Measurements from ENCODE around the gene FGF5.
"Not testable (repeated sequence)": the region's sequence is repeated elsewhere in the genome, so short reads cannot be mapped to it uniquely, and the experiment has no call there.

Gene FGF5

DNA sequence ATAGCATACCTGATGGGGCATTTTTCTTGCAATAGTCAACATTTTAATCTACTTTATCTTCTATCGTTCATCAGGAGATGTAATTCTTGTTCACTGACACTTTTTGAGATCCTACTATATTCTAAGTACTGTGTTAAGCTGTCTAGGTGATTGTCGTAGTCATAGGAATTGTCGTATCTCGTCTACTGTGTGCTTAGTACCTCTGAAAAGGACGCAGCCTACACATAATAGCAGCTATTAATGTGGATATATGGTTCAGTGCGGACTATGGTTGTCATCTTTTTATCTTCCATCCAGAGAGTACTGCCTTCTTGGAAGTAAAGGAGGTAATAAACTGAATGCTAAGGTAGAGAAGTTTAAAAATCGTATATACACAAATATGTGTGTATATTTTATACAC lies 47.2 kb downstream of the FGF5 start:
- Histone ChIP-seq H3K4me3 (ENCODE audit: low read depth, low read length) (no peak overlapping the region), H3K4me2 (ENCODE audit: low read length) (no peak overlapping the region), H3K9me3 (ENCODE audit: insufficient read depth, low read depth, low read length) (no peaks in the 10 kb centered on the region), H3K36me3 (ENCODE audit: control insufficient read depth in 1 of 2, insufficient read depth in 2 of 2, low read length in 2 of 2) (no peaks in the 10 kb centered on the region), H3K4me1 (ENCODE audit: control insufficient read depth in 1 of 2, insufficient read depth in 2 of 2, low read length in 2 of 2) (no peaks in the 10 kb centered on the region), H3K4ac (ENCODE audit: low read depth, low read length) (no peak overlapping the region), H3K23ac (ENCODE audit: low read length) (no peak overlapping the region), H3K18ac (ENCODE audit: low read length) (no peak overlapping the region), H3K27me3 (ENCODE audit: insufficient read depth, low read length) (no peaks in the 10 kb centered on the region), H2AFZ (ENCODE audit: insufficient read depth, low read length, poor library complexity) (no peak overlapping the region), H4K8ac (ENCODE audit: low read depth, low read length) (no peak overlapping the region), H4K12ac (ENCODE audit: low read depth, low read length) (no peak overlapping the region), H2BK120ac (ENCODE audit: insufficient read depth, low read length, poor library complexity) (no peak overlapping the region), H2AK5ac (ENCODE audit: low read length) (no peak overlapping the region), H3K79me1 (ENCODE audit: low read length) (no peaks in the 10 kb centered on the region), H4K91ac (ENCODE audit: low read depth, low read length) (no peak overlapping the region), H3K27ac (ENCODE audit: low read depth, low read length) (no peak overlapping the region), H3K9ac (ENCODE audit: low read length) (no peak overlapping the region), H2BK12ac (ENCODE audit: low read length) (no peak overlapping the region), H2BK5ac (ENCODE audit: low read depth, low read length, poor library complexity) (no peak overlapping the region), H3K14ac (ENCODE audit: low read length) (no peak overlapping the region), H3K79me2 (ENCODE audit: control insufficient read depth, insufficient read depth, low read length, poor library complexity) (no peaks in the 10 kb centered on the region)
- no CpG with 5 or more reads among the region's 7 CpGs for WGBS (ENCODE audit: extremely low coverage, insufficient coverage, insufficient read length)
- no peak for DNase-seq

GRCh38 chr4:80315848-80316247 lies 49.4 kb downstream of the FGF5 start:
- not testable (repeated sequence) for H3K18ac ChIP-seq (ENCODE audit: low read length); H2AFZ ChIP-seq (ENCODE audit: insufficient read depth, low read length, poor library complexity); H3K9me3 ChIP-seq (ENCODE audit: insufficient read depth, low read depth, low read length); H3K79me1 ChIP-seq (ENCODE audit: low read length); H4K12ac ChIP-seq (ENCODE audit: low read depth, low read length); H3K36me3 ChIP-seq (ENCODE audit: control insufficient read depth in 1 of 2, insufficient read depth in 2 of 2, low read length in 2 of 2); H3K4ac ChIP-seq (ENCODE audit: low read depth, low read length); H3K4me1 ChIP-seq (ENCODE audit: control insufficient read depth in 1 of 2, insufficient read depth in 2 of 2, low read length in 2 of 2); H2AK5ac ChIP-seq (ENCODE audit: low read length); H3K23ac ChIP-seq (ENCODE audit: low read length); H3K79me2 ChIP-seq (ENCODE audit: control insufficient read depth, insufficient read depth, low read length, poor library complexity); H4K91ac ChIP-seq (ENCODE audit: low read depth, low read length); H3K4me2 ChIP-seq (ENCODE audit: low read length); H2BK5ac ChIP-seq (ENCODE audit: low read depth, low read length, poor library complexity); H2BK12ac ChIP-seq (ENCODE audit: low read length); H3K4me3 ChIP-seq (ENCODE audit: low read depth, low read length); DNase-seq; H3K9ac ChIP-seq (ENCODE audit: low read length); H3K27ac ChIP-seq (ENCODE audit: low read depth, low read length); H2BK120ac ChIP-seq (ENCODE audit: insufficient read depth, low read length, poor library complexity); H4K8ac ChIP-seq (ENCODE audit: low read depth, low read length); H3K27me3 ChIP-seq (ENCODE audit: insufficient read depth, low read length); H3K14ac ChIP-seq (ENCODE audit: low read length)

DNA sequence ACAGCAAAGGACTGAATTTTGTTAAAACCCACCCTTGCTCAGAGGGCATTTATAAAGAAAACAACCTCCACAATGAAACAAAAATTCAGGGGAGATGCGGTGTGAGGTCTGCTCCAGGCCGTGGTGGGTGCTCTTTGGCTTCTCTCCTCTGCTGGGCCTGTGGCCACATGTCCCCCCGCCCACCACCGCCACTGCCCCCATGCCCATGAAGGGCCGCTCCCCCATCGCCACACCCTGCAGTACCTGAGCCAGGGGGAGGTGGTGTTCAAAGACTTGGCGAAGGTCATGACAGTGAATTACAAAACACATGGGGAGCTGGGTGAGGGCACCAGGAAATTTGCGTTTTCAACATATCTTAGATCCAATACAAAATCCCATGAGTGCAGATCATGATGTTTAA lies 54.9 kb downstream of the FGF5 start:
- Histone ChIP-seq H3K23ac (ENCODE audit: low read length) (no peak overlapping the region), H3K18ac (ENCODE audit: low read length) (no peak overlapping the region), H3K4ac (ENCODE audit: low read depth, low read length) (no peak overlapping the region), H4K12ac (ENCODE audit: low read depth, low read length) (no peak overlapping the region), H3K27ac (ENCODE audit: low read depth, low read length) (no peak overlapping the region), H3K79me2 (ENCODE audit: control insufficient read depth, insufficient read depth, low read length, poor library complexity) (no peaks in the 10 kb centered on the region), H3K36me3 (ENCODE audit: control insufficient read depth in 1 of 2, insufficient read depth in 2 of 2, low read length in 2 of 2) (no peaks in the 10 kb centered on the region), H3K79me1 (ENCODE audit: low read length) (no peaks in the 10 kb centered on the region), H4K91ac (ENCODE audit: low read depth, low read length) (no peak overlapping the region), H3K4me3 (ENCODE audit: low read depth, low read length) (no peak overlapping the region), H4K8ac (ENCODE audit: low read depth, low read length) (no peak overlapping the region), H3K9ac (ENCODE audit: low read length) (no peak overlapping the region), H2AFZ (ENCODE audit: insufficient read depth, low read length, poor library complexity) (no peak overlapping the region), H2AK5ac (ENCODE audit: low read length) (no peak overlapping the region), H3K27me3 (ENCODE audit: insufficient read depth, low read length) (no peaks in the 10 kb centered on the region), H2BK12ac (ENCODE audit: low read length) (no peak overlapping the region), H3K9me3 (ENCODE audit: insufficient read depth, low read depth, low read length) (no peaks in the 10 kb centered on the region), H3K4me2 (ENCODE audit: low read length) (no peak overlapping the region), H2BK5ac (ENCODE audit: low read depth, low read length, poor library complexity) (no peak overlapping the region), H3K14ac (ENCODE audit: low read length) (no peak overlapping the region), H2BK120ac (ENCODE audit: insufficient read depth, low read length, poor library complexity) (no peak overlapping the region), H3K4me1 (ENCODE audit: control insufficient read depth in 1 of 2, insufficient read depth in 2 of 2, low read length in 2 of 2) (no peaks in the 10 kb centered on the region)
- no CpG with 5 or more reads among the region's 8 CpGs for WGBS (ENCODE audit: extremely low coverage, insufficient coverage, insufficient read length)
- DNase-seq = no peak

GRCh38 chr4:80321776-80322175 lies 55.3 kb downstream of the FGF5 start:
- Histone ChIP-seq H3K9ac (ENCODE audit: low read length) (no peak overlapping the region), H3K23ac (ENCODE audit: low read length) (no peak overlapping the region), H3K18ac (ENCODE audit: low read length) (no peak overlapping the region), H3K4ac (ENCODE audit: low read depth, low read length) (no peak overlapping the region), H3K27ac (ENCODE audit: low read depth, low read length) (no peak overlapping the region), H2BK120ac (ENCODE audit: insufficient read depth, low read length, poor library complexity) (no peak overlapping the region), H4K8ac (ENCODE audit: low read depth, low read length) (no peak overlapping the region), H3K27me3 (ENCODE audit: insufficient read depth, low read length) (no peaks in the 10 kb centered on the region), H3K79me2 (ENCODE audit: control insufficient read depth, insufficient read depth, low read length, poor library complexity) (no peaks in the 10 kb centered on the region), H4K12ac (ENCODE audit: low read depth, low read length) (no peak overlapping the region), H2BK5ac (ENCODE audit: low read depth, low read length, poor library complexity) (no peak overlapping the region), H2AK5ac (ENCODE audit: low read length) (no peak overlapping the region), H3K36me3 (ENCODE audit: control insufficient read depth in 1 of 2, insufficient read depth in 2 of 2, low read length in 2 of 2) (no peaks in the 10 kb centered on the region), H2AFZ (ENCODE audit: insufficient read depth, low read length, poor library complexity) (no peak overlapping the region), H3K14ac (ENCODE audit: low read length) (no peak overlapping the region), H3K4me1 (ENCODE audit: control insufficient read depth in 1 of 2, insufficient read depth in 2 of 2, low read length in 2 of 2) (no peaks in the 10 kb centered on the region), H2BK12ac (ENCODE audit: low read length) (no peak overlapping the region), H3K79me1 (ENCODE audit: low read length) (no peaks in the 10 kb centered on the region), H4K91ac (ENCODE audit: low read depth, low read length) (no peak overlapping the region), H3K9me3 (ENCODE audit: insufficient read depth, low read depth, low read length) (no peaks in the 10 kb centered on the region), H3K4me3 (ENCODE audit: low read depth, low read length) (no peak overlapping the region), H3K4me2 (ENCODE audit: low read length) (no peak overlapping the region)
- DNase-seq = no peak
- no CpG with 5 or more reads among the region's 4 CpGs for WGBS (ENCODE audit: extremely low coverage, insufficient coverage, insufficient read length)

DNA sequence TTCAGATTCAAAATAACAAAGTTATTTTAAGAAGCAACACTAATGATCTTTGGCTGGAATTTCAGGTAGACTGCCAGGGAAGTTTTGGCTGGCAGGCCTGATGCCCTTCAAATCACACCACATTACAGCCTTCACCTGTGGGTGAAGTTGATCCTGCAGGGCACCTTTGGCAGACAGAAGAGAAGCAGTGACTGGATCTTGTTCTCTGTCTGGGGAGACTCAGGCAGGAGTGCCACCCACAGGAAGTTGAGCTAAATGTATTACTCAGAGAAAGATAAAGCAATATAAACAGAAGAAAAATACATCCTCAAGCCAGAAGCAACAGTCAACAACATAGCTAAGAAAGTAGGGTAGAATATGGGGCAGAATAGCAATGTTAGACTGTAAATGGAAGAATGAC lies 56.3 kb downstream of the FGF5 start:
- no peak overlapping the region for H2BK120ac ChIP-seq (ENCODE audit: insufficient read depth, low read length, poor library complexity)
- no peak overlapping the region for H2AK5ac ChIP-seq (ENCODE audit: low read length)
- H3K4ac ChIP-seq (ENCODE audit: low read depth, low read length) = no peak overlapping the region
- H3K4me3 ChIP-seq (ENCODE audit: low read depth, low read length) = no peak overlapping the region
- no peak overlapping the region for H4K8ac ChIP-seq (ENCODE audit: low read depth, low read length)
- no peaks in the 10 kb centered on the region for H3K9me3 ChIP-seq (ENCODE audit: insufficient read depth, low read depth, low read length)
- no peaks in the 10 kb centered on the region for H3K4me1 ChIP-seq (ENCODE audit: control insufficient read depth in 1 of 2, insufficient read depth in 2 of 2, low read length in 2 of 2)
- no peak overlapping the region for H3K9ac ChIP-seq (ENCODE audit: low read length)
- no peak overlapping the region for H2BK12ac ChIP-seq (ENCODE audit: low read length)
- H3K36me3 ChIP-seq (ENCODE audit: control insufficient read depth in 1 of 2, insufficient read depth in 2 of 2, low read length in 2 of 2) = no peaks in the 10 kb centered on the region
- no peaks in the 10 kb centered on the region for H3K79me1 ChIP-seq (ENCODE audit: low read length)
- H4K91ac ChIP-seq (ENCODE audit: low read depth, low read length) = no peak overlapping the region
- H3K27ac ChIP-seq (ENCODE audit: low read depth, low read length) = no peak overlapping the region
- no peak overlapping the region for H3K18ac ChIP-seq (ENCODE audit: low read length)
- H3K14ac ChIP-seq (ENCODE audit: low read length) = no peak overlapping the region
- H2AFZ ChIP-seq (ENCODE audit: insufficient read depth, low read length, poor library complexity) = no peak overlapping the region
- no peak overlapping the region for H2BK5ac ChIP-seq (ENCODE audit: low read depth, low read length, poor library complexity)
- H3K79me2 ChIP-seq (ENCODE audit: control insufficient read depth, insufficient read depth, low read length, poor library complexity) = no peaks in the 10 kb centered on the region
- no peak overlapping the region for H3K4me2 ChIP-seq (ENCODE audit: low read length)
- no peak for DNase-seq
- H4K12ac ChIP-seq (ENCODE audit: low read depth, low read length) = no peak overlapping the region
- H3K23ac ChIP-seq (ENCODE audit: low read length) = no peak overlapping the region
- H3K27me3 ChIP-seq (ENCODE audit: insufficient read depth, low read length) = no peaks in the 10 kb centered on the region

Measured in trophoblast cell (in vitro differentiated cells and primary cell).